ENCODE results near the gene MAST4. TPM values are rescaled to one million over a fixed set of nuclear protein-coding genes. Genes with fewer than 3 reads are reported as not detected.

The MAST4 gene
- total and polyA plus RNA-seq, 2 of the 13 experiments (the other 11 are each of a cell fraction or from before 2014, with no cell fraction given) = 3.4 to 3.7 TPM

GRCh38 chr5:67196537-67197059 is 600.4 kb downstream of the MAST4 start, which contains the start of gene CD180:
TSS of gene CD180 (minus strand) at chr5:67196799. CDS start at chr5:67196641, 158 bp downstream.
- Histone ChIP-seq H3K4me2 (ENCODE audit: low read depth, low read length) (no peak within 1 kb of the TSS), H4K20me1 (ENCODE audit: insufficient read depth, low read length) (no peaks in the 10 kb centered on the region), H3K4me1 (ENCODE audit: insufficient read depth, low read length) (no peaks in the 10 kb centered on the region), H3K9me3 (ENCODE audit: low read length) (no peaks in the 10 kb centered on the region; the same call in 1 of the 2 replicates), H3K27me3 (ENCODE audit: control insufficient read depth in 1 of 2, insufficient read depth in 2 of 2, low read length in 2 of 2) (no peaks in the 10 kb centered on the region), H2AFZ (ENCODE audit: low read length) (no peak within 1 kb of the TSS), H3K36me3 (replicated peaks in 1 of 2; ENCODE audit: control insufficient read depth in 1 of 2, insufficient read depth in 2 of 2, low read length in 2 of 2) (no peaks in the 10 kb centered on the region), H3K9ac (ENCODE audit: insufficient read depth, low read depth, low read length) (no peak within 1 kb of the TSS), H3K4me3 (replicated peaks in 1 of 3; ENCODE audit: insufficient read depth in 1 of 3, low read depth in 2 of 3, low read length in 3 of 3) (no peak within 1 kb of the TSS), H3K79me2 (ENCODE audit: insufficient read depth, low read length) (no peaks in the 10 kb centered on the region), H3K27ac (ENCODE audit: extremely low read length, insufficient read depth, low read length) (no peak within 1 kb of the TSS)
- ATAC-seq (no peak), DNase-seq (ENCODE audit: low spot score) (no peak), FAIRE-seq (no peak)
- 38% methylated on average over 5 of the region's 5 CpGs for WGBS (ENCODE audit: low lambda C conversion rate)
- ChIA-PET POLR2A (no interaction called here), CTCF (ENCODE audit: low intra/inter-chr PET ratio, low total read pairs) (no interaction called here)
- no TSS peak for BruUV-seq (replicated peaks)
- intact Hi-C loops (cut with micrococcal nuclease; ENCODE audit: unreplicated experiment) (no loop called here), in situ Hi-C loops (cut with HindIII; ENCODE audit: extremely low pct_ligation_motif_present, low pct_unique_long_range_greater_than_20kb) (no loop called here)
- TF ChIP-seq FOXK1 (CRISPR knock-in tag; IDR thresholded peaks at IDR 0.05; ENCODE audit: borderline replicate concordance, low read depth) (no peak), NFIC (IDR thresholded peaks at IDR 0.05; ENCODE audit: low read length) (no peak), ZBTB14 (CRISPR knock-in tag; IDR thresholded peaks at IDR 0.05) (no peak), ZNF34 (CRISPR knock-in tag; IDR thresholded peaks at IDR 0.05; ENCODE audit: borderline replicate concordance) (no peak), KLF13 (CRISPR knock-in tag; IDR thresholded peaks at IDR 0.05) (no peak), ZFP90 (CRISPR knock-in tag; IDR thresholded peaks at IDR 0.05; ENCODE audit: borderline replicate concordance) (no peak), ZNF768 (CRISPR knock-in tag; IDR thresholded peaks at IDR 0.05) (no peak)
- TF ChIP-seq, protein P1, sequence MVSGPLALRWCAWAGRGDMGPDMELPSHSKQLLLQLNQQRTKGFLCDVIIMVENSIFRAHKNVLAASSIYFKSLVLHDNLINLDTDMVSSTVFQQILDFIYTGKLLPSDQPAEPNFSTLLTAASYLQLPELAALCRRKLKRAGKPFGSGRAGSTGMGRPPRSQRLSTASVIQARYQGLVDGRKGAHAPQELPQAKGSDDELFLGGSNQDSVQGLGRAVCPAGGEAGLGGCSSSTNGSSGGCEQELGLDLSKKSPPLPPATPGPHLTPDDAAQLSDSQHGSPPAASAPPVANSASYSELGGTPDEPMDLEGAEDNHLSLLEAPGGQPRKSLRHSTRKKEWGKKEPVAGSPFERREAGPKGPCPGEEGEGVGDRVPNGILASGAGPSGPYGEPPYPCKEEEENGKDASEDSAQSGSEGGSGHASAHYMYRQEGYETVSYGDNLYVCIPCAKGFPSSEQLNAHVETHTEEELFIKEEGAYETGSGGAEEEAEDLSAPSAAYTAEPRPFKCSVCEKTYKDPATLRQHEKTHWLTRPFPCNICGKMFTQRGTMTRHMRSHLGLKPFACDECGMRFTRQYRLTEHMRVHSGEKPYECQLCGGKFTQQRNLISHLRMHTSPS (CRISPR knock-in tag; IDR thresholded peaks at IDR 0.05; ENCODE audit: low read depth) = no peak
- TF ChIP-seq, protein P2, sequence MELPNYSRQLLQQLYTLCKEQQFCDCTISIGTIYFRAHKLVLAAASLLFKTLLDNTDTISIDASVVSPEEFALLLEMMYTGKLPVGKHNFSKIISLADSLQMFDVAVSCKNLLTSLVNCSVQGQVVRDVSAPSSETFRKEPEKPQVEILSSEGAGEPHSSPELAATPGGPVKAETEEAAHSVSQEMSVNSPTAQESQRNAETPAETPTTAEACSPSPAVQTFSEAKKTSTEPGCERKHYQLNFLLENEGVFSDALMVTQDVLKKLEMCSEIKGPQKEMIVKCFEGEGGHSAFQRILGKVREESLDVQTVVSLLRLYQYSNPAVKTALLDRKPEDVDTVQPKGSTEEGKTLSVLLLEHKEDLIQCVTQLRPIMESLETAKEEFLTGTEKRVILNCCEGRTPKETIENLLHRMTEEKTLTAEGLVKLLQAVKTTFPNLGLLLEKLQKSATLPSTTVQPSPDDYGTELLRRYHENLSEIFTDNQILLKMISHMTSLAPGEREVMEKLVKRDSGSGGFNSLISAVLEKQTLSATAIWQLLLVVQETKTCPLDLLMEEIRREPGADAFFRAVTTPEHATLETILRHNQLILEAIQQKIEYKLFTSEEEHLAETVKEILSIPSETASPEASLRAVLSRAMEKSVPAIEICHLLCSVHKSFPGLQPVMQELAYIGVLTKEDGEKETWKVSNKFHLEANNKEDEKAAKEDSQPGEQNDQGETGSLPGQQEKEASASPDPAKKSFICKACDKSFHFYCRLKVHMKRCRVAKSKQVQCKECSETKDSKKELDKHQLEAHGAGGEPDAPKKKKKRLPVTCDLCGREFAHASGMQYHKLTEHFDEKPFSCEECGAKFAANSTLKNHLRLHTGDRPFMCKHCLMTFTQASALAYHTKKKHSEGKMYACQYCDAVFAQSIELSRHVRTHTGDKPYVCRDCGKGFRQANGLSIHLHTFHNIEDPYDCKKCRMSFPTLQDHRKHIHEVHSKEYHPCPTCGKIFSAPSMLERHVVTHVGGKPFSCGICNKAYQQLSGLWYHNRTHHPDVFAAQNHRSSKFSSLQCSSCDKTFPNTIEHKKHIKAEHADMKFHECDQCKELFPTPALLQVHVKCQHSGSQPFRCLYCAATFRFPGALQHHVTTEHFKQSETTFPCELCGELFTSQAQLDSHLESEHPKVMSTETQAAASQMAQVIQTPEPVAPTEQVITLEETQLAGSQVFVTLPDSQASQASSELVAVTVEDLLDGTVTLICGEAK (IDR thresholded peaks at IDR 0.05) = no peak
- TF ChIP-seq, protein P2 (CRISPR knock-in tag; IDR thresholded peaks at IDR 0.05) = no peak
- TF ChIP-seq, protein P3, sequence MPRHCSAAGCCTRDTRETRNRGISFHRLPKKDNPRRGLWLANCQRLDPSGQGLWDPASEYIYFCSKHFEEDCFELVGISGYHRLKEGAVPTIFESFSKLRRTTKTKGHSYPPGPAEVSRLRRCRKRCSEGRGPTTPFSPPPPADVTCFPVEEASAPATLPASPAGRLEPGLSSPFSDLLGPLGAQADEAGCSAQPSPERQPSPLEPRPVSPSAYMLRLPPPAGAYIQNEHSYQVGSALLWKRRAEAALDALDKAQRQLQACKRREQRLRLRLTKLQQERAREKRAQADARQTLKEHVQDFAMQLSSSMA (CRISPR knock-in tag; IDR thresholded peaks at IDR 0.05) = no peak

Data from HepG2 (cell line).